Skeletal muscle cell (primary cell): ENCODE data around the gene INCENP.
A peak's percentile ranks its signal among the peaks of the same experiment; 100 is the strongest.
"Not testable (repeated sequence)": the region's sequence is repeated elsewhere in the genome, so short reads cannot be mapped to it uniquely, and the experiment has no call there.

Experiments
- DNase-seq: peaks from one replicate; pipeline ENCODE4 v3.0.0-alpha.2; 2010; ENCODE audit warnings: low read depth
- H3K4me3 ChIP-seq: 2 replicates; pipeline ENCODE4 v1.5.1; 2011; ENCODE audit warnings: low read depth, mild to moderate bottlenecking, control low read depth, low read length, moderate library complexity

INCENP gene

GRCh38 chr11:62123669-62124185, at the start of gene INCENP:
Gene INCENP, plus strand, starts transcription at chr11:62124011. Its CDS starts 4,151 bp downstream, at chr11:62128162.
- DNase-seq, result peak; percentile 92

GRCh38 chr11:62075438-62075837, 48.4 kb upstream of the INCENP start:
- no peak overlapping the region for H3K4me3 ChIP-seq
- no peak for DNase-seq

More at GRCh38 chr11:62123669-62124185, at the start of gene INCENP:
- H3K4me3 ChIP-seq, result peak within 1 kb of the TSS; percentile 97

- no peak for DNase-seq
- H3K4me3 ChIP-seq, result no peak overlapping the region
Measured at GRCh38 chr11:62077132-62077531, 46.7 kb upstream of the INCENP start.

- no peak overlapping the region for H3K4me3 ChIP-seq
- DNase-seq, result no peak
Measured at GRCh38 chr11:62081378-62082291, 42.2 kb upstream of the INCENP start.

GRCh38 chr11:62082292-62082657, 41.5 kb upstream of the INCENP start:
- DNase-seq, result no peak
- no peak overlapping the region for H3K4me3 ChIP-seq

GRCh38 chr11:62084801-62085200, 39.0 kb upstream of the INCENP start:
- not testable (repeated sequence) for DNase-seq, H3K4me3 ChIP-seq

GRCh38 chr11:62087694-62088093, 36.1 kb upstream of the INCENP start:
- no peak overlapping the region for H3K4me3 ChIP-seq
- DNase-seq, result no peak

GRCh38 chr11:62088331-62088933, 35.4 kb upstream of the INCENP start:
- no peak for DNase-seq
- H3K4me3 ChIP-seq, result no peak overlapping the region

GRCh38 chr11:62103141-62103540, 20.7 kb upstream of the INCENP start:
- no peak overlapping the region for H3K4me3 ChIP-seq
- DNase-seq, result no peak

GRCh38 chr11:62103986-62104385, 19.8 kb upstream of the INCENP start:
- H3K4me3 ChIP-seq, result no peak overlapping the region
- no peak for DNase-seq

GRCh38 chr11:62104816-62105653, 18.8 kb upstream of the INCENP start:
- no peak overlapping the region for H3K4me3 ChIP-seq
- no peak for DNase-seq

- no peak for DNase-seq
- no peak overlapping the region for H3K4me3 ChIP-seq
Measured at GRCh38 chr11:62105667-62106191, 18.1 kb upstream of the INCENP start.

- H3K4me3 ChIP-seq, result no peak overlapping the region
- no peak for DNase-seq
Measured at GRCh38 chr11:62108017-62108750, 15.6 kb upstream of the INCENP start.

GRCh38 chr11:62108971-62109404, 14.8 kb upstream of the INCENP start:
- H3K4me3 ChIP-seq, result no peak overlapping the region
- DNase-seq, result no peak

- H3K4me3 ChIP-seq, result no peak overlapping the region
- no peak for DNase-seq
Measured at GRCh38 chr11:62115085-62115694, 8.6 kb upstream of the INCENP start.

- no peak overlapping the region for H3K4me3 ChIP-seq
- DNase-seq, result no peak
Measured at GRCh38 chr11:62116451-62116850, 7.4 kb upstream of the INCENP start.

GRCh38 chr11:62119569-62119968, 4.2 kb upstream of the INCENP start:
- DNase-seq, result no peak
- H3K4me3 ChIP-seq, result no peak overlapping the region

GRCh38 chr11:62120001-62120400, 3.8 kb upstream of the INCENP start:
- DNase-seq, result no peak
- no peak overlapping the region for H3K4me3 ChIP-seq
